Right lobe of liver (tissue), 6 donors: ENCODE measurements around the gene SEMA4D. TPM values are rescaled to one million over a fixed set of nuclear protein-coding genes. Genes with fewer than 3 reads are reported as not detected.
A peak's percentile ranks its signal among the peaks of the same experiment; 100 is the strongest.

ENCODE experiments used
- ATAC-seq, 4 donors: fragments of 200-7000 bp; cut with Tn5 transposase; one replicate each; pipeline ENCODE4 v1.9.1; 2020; ENCODE audit warnings: mild to moderate bottlenecking in 4 of 4, moderate library complexity in 4 of 4
- DNase-seq, 3 donors: peaks; one replicate each; pipeline ENCODE4 v3.0.0-alpha.2; 2020
- H3K27ac ChIP-seq, 3 donors: fragments of 200-600 bp; one replicate each; pipeline ENCODE4 v1.8.0; 2022
- H3K27me3 ChIP-seq, 2 donors: fragments of 200-600 bp; one replicate each; pipeline ENCODE4 v1.8.0; 2022
- H3K36me3 ChIP-seq, 4 donors: fragments of 200-600 bp; sonication (generic) in 1 of 4; one replicate each; pipeline versions ENCODE4 v1.5.1 to v1.8.0; 2017 to 2022; ENCODE audit warnings: control low read depth in 1 of 4
- H3K4me1 ChIP-seq, 4 donors: fragments of 200-600 bp; sonication (generic) in 1 of 4; one replicate each; pipeline versions ENCODE4 v1.5.1 to v1.8.0; 2017 to 2022; ENCODE audit warnings: control low read depth in 1 of 4
- H3K4me3 ChIP-seq, 3 donors: fragments of 200-600 bp; one replicate each; pipeline ENCODE4 v1.8.0; 2022
- H3K9me3 ChIP-seq, 4 donors: fragments of 200-600 bp; sonication (generic) in 1 of 4; one replicate each; pipeline versions ENCODE4 v1.5.1 to v1.8.0; 2017 to 2022; ENCODE audit warnings: control low read depth in 1 of 4
- POLR2A ChIP-seq: fragments of 450-650 bp; IDR thresholded peaks from one replicate; pipeline ENCODE4 v1.6.1; 2017; ENCODE audit warnings: antibody characterized with exemption, mild to moderate bottlenecking
- WGBS: methylation state at CpG from one replicate; pipeline ENCODE4 v1.1.6; 2018; ENCODE audit warnings: low coverage, low lambda C conversion rate; ENCODE audit not compliant: insufficient coverage; ENCODE audit errors: missing lambda C conversion rate; 5-methylcytosine and 5-hydroxymethylcytosine counted together
- intact Hi-C, 2 donors: fragments of 100-400 bp; cut with DNase I; formaldehyde crosslinking; loops; one replicate each; pipeline versions ENCODE4 v1.11.2 to v1.14.1; 2022
- total RNA-seq, 6 experiments: library from RNA; depleted of rRNA in 2 of 6; stranded (reverse); fragments of >200 nt in 2 of 6; fragmentation: NEBNext Ultra II Directional in 3 of 6; extraction: Animal tissue kit (Norgen Biotek cat#: 25700) in 3 of 6; gene quantifications; one replicate each; pipeline versions ENCODE4 v1.1.0 to v1.2.4, GENCODE V29; 2016 to 2023
- TF ChIP-seq, protein P1 (sequence below), 4 donors: fragments of 200-600 bp in 3 of 4; fragments of 450-650 bp in 1 of 4; IDR thresholded peaks; one replicate each; pipeline versions ENCODE4 v1.5.1 to v1.8.0; 2016 to 2022; ENCODE audit warnings: antibody characterized with exemption in 4 of 4, mild to moderate bottlenecking in 2 of 4
- donor health status: DM: no; HTN: yes; CAD: no.
- donor health status: DM: no; HTN: no; CAD: no.
- donor health status: DM: no; HTN: no; CAD: no.
- donor health status: DM: no; HTN: yes; CAD: no.
- donor health status: DM: no; HTN: yes; CAD: no.

SEMA4D gene
- total RNA-seq, 6 experiments from 2014 or later, result 2.0 to 7.5 (median 3.5) TPM

DNA sequence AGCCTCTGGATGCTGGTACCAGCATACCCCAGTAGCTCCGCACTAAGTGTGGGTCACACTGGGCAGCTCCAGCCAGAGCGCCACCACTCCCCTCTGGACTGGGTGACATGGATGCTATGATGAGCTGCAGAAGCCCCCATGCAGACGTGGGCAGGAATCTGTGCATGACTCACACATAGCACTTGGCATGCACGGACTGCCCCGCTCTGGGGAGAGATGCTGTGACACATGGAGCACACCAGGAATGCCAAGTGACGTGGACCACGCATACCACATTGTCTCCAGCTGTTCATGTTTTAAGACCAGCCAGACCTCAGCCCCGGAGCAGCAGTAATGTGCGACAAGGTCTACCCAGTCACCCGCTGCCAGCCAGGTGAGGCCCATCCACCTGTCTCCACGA is 64.1 kb downstream of the SEMA4D start:
- H3K4me1 ChIP-seq, result no peaks in the 10 kb centered on the region
- WGBS, result 68% methylated on average over 4 of the region's 11 CpGs
- DNase-seq (no peak), ATAC-seq (no peak)
- H3K27ac ChIP-seq, result no peak overlapping the region
- H3K4me3 ChIP-seq, result no peak overlapping the region
- no peaks in the 10 kb centered on the region for H3K36me3 ChIP-seq
- H3K9me3 ChIP-seq, result no peaks in the 10 kb centered on the region
- TF ChIP-seq, protein P1, sequence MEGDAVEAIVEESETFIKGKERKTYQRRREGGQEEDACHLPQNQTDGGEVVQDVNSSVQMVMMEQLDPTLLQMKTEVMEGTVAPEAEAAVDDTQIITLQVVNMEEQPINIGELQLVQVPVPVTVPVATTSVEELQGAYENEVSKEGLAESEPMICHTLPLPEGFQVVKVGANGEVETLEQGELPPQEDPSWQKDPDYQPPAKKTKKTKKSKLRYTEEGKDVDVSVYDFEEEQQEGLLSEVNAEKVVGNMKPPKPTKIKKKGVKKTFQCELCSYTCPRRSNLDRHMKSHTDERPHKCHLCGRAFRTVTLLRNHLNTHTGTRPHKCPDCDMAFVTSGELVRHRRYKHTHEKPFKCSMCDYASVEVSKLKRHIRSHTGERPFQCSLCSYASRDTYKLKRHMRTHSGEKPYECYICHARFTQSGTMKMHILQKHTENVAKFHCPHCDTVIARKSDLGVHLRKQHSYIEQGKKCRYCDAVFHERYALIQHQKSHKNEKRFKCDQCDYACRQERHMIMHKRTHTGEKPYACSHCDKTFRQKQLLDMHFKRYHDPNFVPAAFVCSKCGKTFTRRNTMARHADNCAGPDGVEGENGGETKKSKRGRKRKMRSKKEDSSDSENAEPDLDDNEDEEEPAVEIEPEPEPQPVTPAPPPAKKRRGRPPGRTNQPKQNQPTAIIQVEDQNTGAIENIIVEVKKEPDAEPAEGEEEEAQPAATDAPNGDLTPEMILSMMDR (IDR thresholded peaks at IDR 0.05), result no peak
- TF ChIP-seq POLR2A, result no peak
- intact Hi-C loops, result no loop called here
- no peaks in the 10 kb centered on the region for H3K27me3 ChIP-seq

DNA sequence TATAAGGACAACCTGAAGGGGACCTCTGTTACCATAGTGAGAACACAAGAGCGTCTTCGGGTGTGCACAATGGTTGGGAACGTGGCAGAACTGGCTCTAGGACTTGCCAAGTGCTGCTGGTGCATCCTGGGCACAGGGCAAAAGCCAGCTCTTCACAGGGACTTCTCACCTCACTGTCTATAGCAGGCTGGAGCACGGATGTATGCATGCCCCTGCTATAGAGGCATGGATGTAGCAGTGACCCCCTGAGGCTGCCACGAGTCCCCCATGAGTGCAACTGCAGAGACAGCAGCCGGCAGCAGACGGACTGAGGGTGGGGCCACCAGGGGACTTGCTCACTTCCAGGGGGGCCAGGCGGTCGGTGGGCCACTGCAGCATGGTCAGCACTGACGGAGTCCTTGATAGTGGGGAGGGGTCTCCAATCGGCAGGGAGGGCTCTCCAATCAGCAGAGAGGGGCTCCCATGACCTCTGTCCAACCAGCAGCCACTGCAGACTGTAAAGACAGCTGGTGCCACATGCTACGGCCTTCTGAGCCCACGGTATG is 64.9 kb downstream of the SEMA4D start:
- intact Hi-C loops, result no loop called here
- ATAC-seq, result no peak

DNA sequence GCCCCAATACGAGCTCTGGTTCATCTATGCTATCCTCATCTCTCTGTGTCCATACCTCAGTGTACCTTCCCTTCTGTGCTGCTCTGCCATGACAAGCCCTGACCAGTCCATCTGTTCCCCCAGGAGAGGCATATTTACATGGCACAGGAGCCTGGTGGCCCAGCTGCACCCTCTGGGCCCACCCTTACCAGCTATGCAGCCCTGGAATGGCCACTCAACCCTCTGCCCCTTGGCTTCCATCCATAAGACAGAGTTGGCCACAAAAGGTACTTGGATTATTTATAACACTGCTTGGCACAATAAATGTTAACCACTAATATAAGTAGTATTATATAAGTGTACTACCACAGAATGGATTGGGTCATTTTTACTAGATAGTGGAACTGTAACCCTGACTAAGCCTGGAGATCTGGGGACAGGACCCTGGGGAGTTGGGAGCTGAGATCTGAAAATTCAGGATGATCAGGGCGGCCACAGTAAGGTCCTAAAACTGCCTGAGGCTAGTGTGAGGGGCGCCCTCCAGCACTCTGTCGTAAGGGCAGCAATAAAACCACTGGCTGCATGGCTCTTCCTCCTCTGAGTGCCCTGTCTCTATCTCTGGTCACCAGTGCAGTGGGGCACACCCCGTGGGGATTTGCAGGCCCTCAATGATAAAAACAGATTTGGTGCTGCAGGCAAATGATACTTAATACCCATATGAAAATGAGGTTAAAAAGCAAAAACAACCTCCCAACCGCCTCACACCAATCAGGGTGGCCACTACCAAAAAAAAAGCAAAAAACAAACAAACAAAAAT is 65.8 kb downstream of the SEMA4D start:
- intact Hi-C loops, result no loop called here
- Histone ChIP-seq H3K27me3 (no peaks in the 10 kb centered on the region), H3K4me3 (no peak overlapping the region), H3K27ac (no peak overlapping the region), H3K4me1 (no peaks in the 10 kb centered on the region), H3K36me3 (no peaks in the 10 kb centered on the region), H3K9me3 (no peaks in the 10 kb centered on the region)
- ATAC-seq, result peak in 1 of 4 donors; percentile 11
- no peak for TF ChIP-seq POLR2A
- TF ChIP-seq, protein P1 (IDR thresholded peaks at IDR 0.05), result no peak
- DNase-seq, result no peak
- WGBS, result 78% methylated on average over 5 of the region's 6 CpGs

More for the DNA sequence above, 64.9 kb downstream of the SEMA4D start:
- no peak for DNase-seq
- Histone ChIP-seq H3K9me3 (no peaks in the 10 kb centered on the region), H3K27ac (no peak overlapping the region), H3K27me3 (no peaks in the 10 kb centered on the region), H3K36me3 (no peaks in the 10 kb centered on the region), H3K4me1 (no peaks in the 10 kb centered on the region), H3K4me3 (no peak overlapping the region)
- WGBS, result 94% methylated on average over 3 of the region's 13 CpGs
- TF ChIP-seq POLR2A, result no peak
- TF ChIP-seq, protein P1 (IDR thresholded peaks at IDR 0.05), result no peak

DNA sequence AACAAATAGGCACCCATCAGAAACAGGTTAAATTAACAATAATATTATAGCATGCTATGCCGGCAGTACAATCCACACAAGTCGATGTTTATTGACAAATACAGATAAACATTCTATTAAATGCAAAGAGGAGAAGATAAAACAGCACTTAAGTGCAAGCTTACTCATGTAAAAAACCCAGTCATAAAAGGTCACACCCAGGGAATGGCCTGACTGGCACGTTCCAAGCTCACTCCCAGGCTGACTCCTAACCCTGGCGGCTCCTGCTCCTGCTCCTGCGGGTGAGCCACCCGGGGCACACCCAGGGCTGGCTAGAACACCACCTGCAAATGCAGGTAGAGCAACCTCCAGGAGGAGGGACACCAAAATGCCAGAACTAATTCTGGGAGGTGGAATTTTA is 66.9 kb downstream of the SEMA4D start:
- intact Hi-C loops, result no loop called here
- DNase-seq (no peak), ATAC-seq (no peak)
- TF ChIP-seq, protein P1 (IDR thresholded peaks at IDR 0.05), result no peak
- TF ChIP-seq POLR2A, result no peak
- Histone ChIP-seq H3K4me3 (no peak overlapping the region), H3K27me3 (no peaks in the 10 kb centered on the region), H3K9me3 (no peaks in the 10 kb centered on the region), H3K4me1 (no peaks in the 10 kb centered on the region), H3K27ac (no peak overlapping the region), H3K36me3 (no peaks in the 10 kb centered on the region)
- WGBS, result 83% methylated on average over 4 of the region's 6 CpGs
